ENCODE measurements around the gene KLHDC7B. TPM values are rescaled to one million over a fixed set of nuclear protein-coding genes. Genes with fewer than 3 reads are reported as not detected.

KLHDC7B gene
- total and polyA plus RNA-seq, 2 of the 13 experiments (the other 11 are each of a cell fraction or from before 2014, with no cell fraction given): 0.11 TPM; not detected in 1

- TF ChIP-seq CC2D1A (CRISPR knock-in tag; IDR thresholded peaks at IDR 0.05) (no peak), POLR2G (IDR thresholded peaks at IDR 0.05; ENCODE audit: low read depth, low read length) (no peak), GLI4 (CRISPR knock-in tag; IDR thresholded peaks at IDR 0.05; ENCODE audit: borderline replicate concordance) (no peak), ZFP91 (CRISPR knock-in tag; IDR thresholded peaks at IDR 0.05; ENCODE audit: borderline replicate concordance) (no peak; the same call in 1 of the 2 replicates), ZBTB40 (IDR thresholded peaks at IDR 0.05) (no peak), ZBTB40 (CRISPR knock-in tag; IDR thresholded peaks at IDR 0.05) (no peak), ZNF207 (IDR thresholded peaks at IDR 0.05; ENCODE audit: borderline replicate concordance) (no peak), FOXM1 (CRISPR knock-in tag; IDR thresholded peaks at IDR 0.05) (no peak), ETS1 (CRISPR knock-in tag; IDR thresholded peaks at IDR 0.05) (no peak), ZMAT3 (CRISPR knock-in tag; conservative IDR thresholded peaks at IDR 0.05) (no peak), ZNF570 (CRISPR knock-in tag; IDR thresholded peaks at IDR 0.05; ENCODE audit: borderline replicate concordance) (no peak), NR2F2 (IDR thresholded peaks at IDR 0.05; ENCODE audit: borderline replicate concordance, low read depth) (no peak)
Measured at GRCh38 chr22:50563413-50564160, 17.9 kb downstream of the KLHDC7B start (continued).
